Esophagus squamous epithelium (tissue), 5 donors: Measurements from ENCODE around the gene DNMT3L. TPM values are rescaled to one million over a fixed set of nuclear protein-coding genes. Genes with fewer than 3 reads are reported as not detected.

Source experiments
- DNase-seq: peaks from one replicate; lab custom pipeline; 2025; lab: John Stamatoyannopoulos, UW
- H3K27ac ChIP-seq, 4 donors: fragments of 200-600 bp; sonication (generic); one replicate each; pipeline ENCODE4 v1.5.1; 2016 to 2019; ENCODE audit warnings: mild to moderate bottlenecking in 1 of 4
- H3K27me3 ChIP-seq, 4 donors: fragments of 200-600 bp; sonication (generic); 1 replicate in 3 of 4; 2 replicates in 1 of 4; pipeline versions ENCODE4 v1.5.1 to v1.6.0; 2017 to 2021; ENCODE audit warnings: antibody characterized with exemption in 1 of 4
- H3K36me3 ChIP-seq, 3 donors: fragments of 200-600 bp; sonication (generic); one replicate each; pipeline ENCODE4 v1.5.1; 2016 to 2019
- H3K4me1 ChIP-seq, 3 donors: fragments of 200-600 bp; sonication (generic); one replicate each; pipeline ENCODE4 v1.5.1; 2017 to 2019
- H3K4me3 ChIP-seq, 4 donors: fragments of 200-600 bp; sonication (generic); 1 replicate in 3 of 4; 2 replicates in 1 of 4; pipeline ENCODE4 v1.5.1; 2016 to 2019; ENCODE audit warnings: mild to moderate bottlenecking in 2 of 4, moderate library complexity in 1 of 4
- H3K9me3 ChIP-seq, 3 donors: fragments of 200-600 bp; sonication (generic); one replicate each; pipeline ENCODE4 v1.5.1; 2016 to 2019
- POLR2A ChIP-seq, 4 donors: fragments of 450-650 bp; IDR thresholded peaks; one replicate each; pipeline ENCODE4 v1.6.1; 2017; ENCODE audit warnings: antibody characterized with exemption in 4 of 4, mild to moderate bottlenecking in 4 of 4, moderate library complexity in 3 of 4
- WGBS, 2 donors: methylation state at CpG; one replicate each; pipeline ENCODE4 v1.1.5; 2018; 5-methylcytosine and 5-hydroxymethylcytosine counted together
- intact Hi-C: fragments of 100-400 bp; cut with DNase I; formaldehyde crosslinking; loops from one replicate; pipeline ENCODE4 v1.15.0; 2022
- total RNA-seq, 4 donors: library from RNA; depleted of rRNA; stranded (reverse); fragments of >200 nt; gene quantifications; one replicate each; pipeline ENCODE4 v1.1.0, GENCODE V29; 2016
- TF ChIP-seq, protein P1 (sequence below), 6 experiments: fragments of 450-650 bp in 4 of 6; fragments of 200-600 bp in 2 of 6; sonication (generic) in 2 of 6; IDR thresholded peaks; one replicate each; pipeline ENCODE4 v1.5.1; 2016 to 2019; ENCODE audit warnings: antibody characterized with exemption in 6 of 6, mild to moderate bottlenecking in 4 of 6, moderate library complexity in 4 of 6
- donor health status: DM: yes; HTN: yes; CAD: no.

The DNMT3L gene
- total RNA-seq, 4 donors from 2014 or later = not detected

DNA sequence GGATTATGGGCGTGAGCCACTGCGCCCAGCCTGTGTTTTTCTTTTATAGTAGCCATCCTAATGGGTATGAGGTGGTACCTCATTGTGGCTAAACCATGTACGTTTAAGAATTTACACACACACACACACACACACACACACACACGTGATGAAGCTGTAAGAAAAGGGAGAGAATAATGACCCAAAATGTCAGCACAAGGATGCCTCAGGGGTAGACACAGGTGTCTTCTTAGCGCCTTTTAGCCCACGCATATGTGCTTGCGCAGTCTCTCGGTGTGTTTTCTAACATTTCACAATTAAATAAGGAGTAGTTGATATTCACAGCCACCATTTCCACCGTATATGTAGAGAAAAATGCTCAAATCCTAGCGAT, 37.4 kb upstream of the DNMT3L start:
- Histone ChIP-seq H3K27me3 (peaks cover 0 to 35% (median 0%) of the 10 kb centered on the region in 4 donors), H3K4me1 (peaks cover 36 to 80% (median 42%) of the 10 kb centered on the region in 3 donors), H3K36me3 (peaks cover 0 to 2% (median 0%) of the 10 kb centered on the region in 3 donors), H3K27ac (peak overlapping the region; percentile 85 to 97 (median 96)), H3K4me3 (peak overlapping the region; percentile 67 to 98 (median 84)), H3K9me3 (no peaks in the 10 kb centered on the region)
- DNase-seq = no peak
- TF ChIP-seq, protein P1, sequence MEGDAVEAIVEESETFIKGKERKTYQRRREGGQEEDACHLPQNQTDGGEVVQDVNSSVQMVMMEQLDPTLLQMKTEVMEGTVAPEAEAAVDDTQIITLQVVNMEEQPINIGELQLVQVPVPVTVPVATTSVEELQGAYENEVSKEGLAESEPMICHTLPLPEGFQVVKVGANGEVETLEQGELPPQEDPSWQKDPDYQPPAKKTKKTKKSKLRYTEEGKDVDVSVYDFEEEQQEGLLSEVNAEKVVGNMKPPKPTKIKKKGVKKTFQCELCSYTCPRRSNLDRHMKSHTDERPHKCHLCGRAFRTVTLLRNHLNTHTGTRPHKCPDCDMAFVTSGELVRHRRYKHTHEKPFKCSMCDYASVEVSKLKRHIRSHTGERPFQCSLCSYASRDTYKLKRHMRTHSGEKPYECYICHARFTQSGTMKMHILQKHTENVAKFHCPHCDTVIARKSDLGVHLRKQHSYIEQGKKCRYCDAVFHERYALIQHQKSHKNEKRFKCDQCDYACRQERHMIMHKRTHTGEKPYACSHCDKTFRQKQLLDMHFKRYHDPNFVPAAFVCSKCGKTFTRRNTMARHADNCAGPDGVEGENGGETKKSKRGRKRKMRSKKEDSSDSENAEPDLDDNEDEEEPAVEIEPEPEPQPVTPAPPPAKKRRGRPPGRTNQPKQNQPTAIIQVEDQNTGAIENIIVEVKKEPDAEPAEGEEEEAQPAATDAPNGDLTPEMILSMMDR (IDR thresholded peaks at IDR 0.05) = no peak
- TF ChIP-seq POLR2A (IDR thresholded peaks at IDR 0.05) = no peak
- WGBS, 2 donors = 6 to 11% methylated on average over 5 to 7 of the region's 10 CpGs
- intact Hi-C loops = no loop called here

DNA sequence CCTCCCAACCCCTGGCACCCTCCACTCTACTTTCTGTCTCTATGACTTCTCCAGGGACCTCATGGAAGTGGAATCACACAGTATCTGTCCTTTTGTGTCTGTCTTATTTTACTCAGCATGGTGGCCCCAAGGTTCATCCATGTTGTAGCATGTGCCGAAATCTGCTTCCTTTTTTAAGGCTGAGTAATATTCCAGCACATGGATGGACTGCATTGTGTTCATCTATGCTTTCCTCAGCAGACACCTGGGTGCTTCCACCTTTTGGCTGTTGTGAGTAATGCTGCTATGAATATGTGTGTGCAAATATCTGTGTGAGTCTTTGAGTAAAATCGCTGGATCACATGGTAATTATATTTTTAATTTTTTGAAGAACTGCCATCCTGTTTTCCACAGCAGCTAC, 36.6 kb upstream of the DNMT3L start:
- intact Hi-C loops = no loop called here
- WGBS, 2 donors = 77 to 83% methylated on average over 2 of the region's 2 CpGs
- H3K36me3 ChIP-seq = no peaks in the 10 kb centered on the region
- no peak overlapping the region for H3K27ac ChIP-seq
- peaks cover 33 to 73% (median 36%) of the 10 kb centered on the region in 3 donors for H3K4me1 ChIP-seq
- peaks cover 0 to 38% (median 0%) of the 10 kb centered on the region in 4 donors for H3K27me3 ChIP-seq
- DNase-seq = no peak
- TF ChIP-seq POLR2A (IDR thresholded peaks at IDR 0.05) = no peak
- TF ChIP-seq, protein P1 (IDR thresholded peaks at IDR 0.05) = peak in 3 of 6 experiments; percentile 5 to 40 (median 8)
- H3K9me3 ChIP-seq = no peaks in the 10 kb centered on the region
- no peak overlapping the region for H3K4me3 ChIP-seq

GRCh38 chr21:44297525-44298290, 36.0 kb upstream of the DNMT3L start:
- WGBS, 2 donors = 14 to 20% methylated on average over 7 to 8 of the region's 22 CpGs
- Histone ChIP-seq H3K9me3 (no peaks in the 10 kb centered on the region), H3K4me3 (no peak overlapping the region), H3K27me3 (peaks cover 0 to 41% (median 0%) of the 10 kb centered on the region in 4 donors), H3K36me3 (no peaks in the 10 kb centered on the region), H3K27ac (peak overlapping the region in 1 of 4 donors; percentile 17), H3K4me1 (peaks cover 31 to 67% (median 33%) of the 10 kb centered on the region in 3 donors)
- TF ChIP-seq, protein P1 (IDR thresholded peaks at IDR 0.05) = peak; percentile 72 to 87 (median 81)
- TF ChIP-seq POLR2A (IDR thresholded peaks at IDR 0.05) = no peak
- intact Hi-C loops = no loop called here
- DNase-seq = no peak

DNA sequence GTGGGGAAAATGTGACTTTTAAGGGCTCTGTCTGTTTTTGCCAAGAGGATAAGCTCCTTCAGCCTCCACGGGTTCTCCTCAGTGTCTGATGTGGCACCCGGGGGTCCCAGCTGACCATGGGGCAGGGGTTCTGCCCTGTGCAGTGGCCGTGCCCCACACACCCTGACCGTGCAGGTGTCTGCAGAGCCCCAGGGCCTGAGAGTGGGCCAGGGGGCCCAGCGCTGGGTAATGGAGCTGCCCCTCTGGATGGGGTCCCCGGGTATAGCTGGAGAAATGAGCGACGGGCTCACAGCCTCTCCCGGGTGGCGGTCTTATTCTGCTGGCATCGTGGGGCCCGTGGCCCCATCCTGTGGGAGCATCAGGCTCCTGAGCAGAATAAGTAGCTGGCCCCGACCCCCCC, 35.2 kb upstream of the DNMT3L start:
- peaks cover 0 to 49% (median 0%) of the 10 kb centered on the region in 4 donors for H3K27me3 ChIP-seq
- TF ChIP-seq, protein P1 (IDR thresholded peaks at IDR 0.05) = no peak
- TF ChIP-seq POLR2A (IDR thresholded peaks at IDR 0.05) = no peak
- H3K4me3 ChIP-seq = no peak overlapping the region
- H3K9me3 ChIP-seq = no peaks in the 10 kb centered on the region
- intact Hi-C loops = no loop called here
- no peak overlapping the region for H3K27ac ChIP-seq
- no peaks in the 10 kb centered on the region for H3K36me3 ChIP-seq
- DNase-seq = no peak
- peaks cover 23 to 59% (median 27%) of the 10 kb centered on the region in 3 donors for H3K4me1 ChIP-seq
- WGBS, 2 donors = 73% methylated on average over 2 of the region's 13 CpGs; no CpG with 5 or more reads in 1 of the 2 donors

- intact Hi-C loops = no loop called here
- no peak overlapping the region for H3K27ac ChIP-seq
- H3K36me3 ChIP-seq = no peaks in the 10 kb centered on the region
- no peak for DNase-seq
- WGBS, 2 donors = 40 to 61% methylated on average over 1 to 3 of the region's 12 CpGs
- no peaks in the 10 kb centered on the region for H3K9me3 ChIP-seq
- peaks cover 15 to 51% (median 19%) of the 10 kb centered on the region in 3 donors for H3K4me1 ChIP-seq
- no peak overlapping the region for H3K4me3 ChIP-seq
- TF ChIP-seq POLR2A (IDR thresholded peaks at IDR 0.05) = no peak
- TF ChIP-seq, protein P1 (IDR thresholded peaks at IDR 0.05) = no peak
- H3K27me3 ChIP-seq = peaks cover 0 to 56% (median 0%) of the 10 kb centered on the region in 4 donors
These were observed 34.4 kb upstream of the DNMT3L start for GRCh38 chr21:44296103-44296519.
